Stimulated activated CD4-positive, alpha-beta T cell treated with anti-CD3 and anti-CD28 coated beads, TNF-alpha, amount 100 ng/mL, for 24 hours (primary cell): ENCODE data around the gene MDGA2.
"Not testable (repeated sequence)": the region's sequence is repeated elsewhere in the genome, so short reads cannot be mapped to it uniquely, and the experiment has no call there.

Experiments
- DNase-seq, 3 experiments: peaks; one replicate each; pipeline ENCODE4 v3.0.0-alpha.2; 2020; ENCODE audit warnings: low read depth in 3 of 3

Gene MDGA2

GRCh38 chr14:46940611-46941010 lies 734.8 kb downstream of the MDGA2 start:
- DNase-seq, result no peak

- DNase-seq, result no peak
These were observed 754.9 kb downstream of the MDGA2 start for GRCh38 chr14:46920542-46920941.

- not testable (repeated sequence) for DNase-seq
These were observed 759.9 kb downstream of the MDGA2 start for GRCh38 chr14:46915539-46915938.

- DNase-seq, result no peak
These were observed 772.6 kb downstream of the MDGA2 start for GRCh38 chr14:46902837-46903236.

GRCh38 chr14:46894476-46894875 lies 780.9 kb downstream of the MDGA2 start:
- no peak for DNase-seq

GRCh38 chr14:46887144-46887543 lies 788.3 kb downstream of the MDGA2 start:
- DNase-seq, result no peak

GRCh38 chr14:46885566-46885965 lies 789.8 kb downstream of the MDGA2 start:
- DNase-seq, result no peak

GRCh38 chr14:46861753-46862152 lies 813.7 kb downstream of the MDGA2 start:
- no peak for DNase-seq

- no peak for DNase-seq
These were observed 834.3 kb downstream of the MDGA2 start for GRCh38 chr14:46840944-46841720.

GRCh38 chr14:46820291-46820690 lies 855.1 kb downstream of the MDGA2 start:
- no peak for DNase-seq

GRCh38 chr14:46819117-46819516 lies 856.3 kb downstream of the MDGA2 start:
- DNase-seq, result no peak

GRCh38 chr14:46818147-46818546 lies 857.3 kb downstream of the MDGA2 start:
- no peak for DNase-seq

- DNase-seq, result no peak
These were observed 882.3 kb downstream of the MDGA2 start for GRCh38 chr14:46793144-46793543.
